HepG2 (cell line): ENCODE measurements around the gene KLHL3. TPM values are rescaled to one million over a fixed set of nuclear protein-coding genes. Genes with fewer than 3 reads are reported as not detected.

Source experiments
- ATM ChIP-seq: fragments of 450-650 bp; IDR thresholded peaks from 2 replicates; pipeline ENCODE4 v1.7.1; 2017; ENCODE audit warnings: mild to moderate bottlenecking, borderline replicate concordance
- DNMT3B ChIP-seq: conservative IDR thresholded peaks from 2 replicates; pipeline ENCODE4 v1.6.1; 2016; ENCODE audit warnings: missing biosample characterization, control low read depth
- ETV6 ChIP-seq: sonication (generic); formaldehyde crosslinking; conservative IDR thresholded peaks from 2 replicates; pipeline ENCODE4 v1.4.0; 2020; ENCODE audit warnings: missing genetic modification reagents
- HDAC2 ChIP-seq: sonication (generic); formaldehyde crosslinking; IDR thresholded peaks from 2 replicates; pipeline ENCODE4 v1.4.0; 2020; ENCODE audit warnings: missing genetic modification reagents
- HOXA7 ChIP-seq: sonication (generic); formaldehyde crosslinking; IDR thresholded peaks from 2 replicates; pipeline ENCODE4 v1.8.1; 2022; ENCODE audit warnings: mild to moderate bottlenecking, missing genetic modification reagents, moderate library complexity
- MED8 ChIP-seq: sonication (generic); formaldehyde crosslinking; IDR thresholded peaks from 2 replicates; pipeline ENCODE4 v1.8.1; 2023; ENCODE audit warnings: mild to moderate bottlenecking, missing genetic modification reagents; ENCODE audit not compliant: insufficient replicate concordance
- NCOA2 ChIP-seq: sonication (generic); formaldehyde crosslinking; IDR thresholded peaks from 2 replicates; pipeline ENCODE4 v1.8.0; 2022; ENCODE audit warnings: inconsistent platforms
- NFE2L1 ChIP-seq: sonication (generic); formaldehyde crosslinking; IDR thresholded peaks from 2 replicates; pipeline ENCODE4 v1.4.0; 2020; ENCODE audit warnings: missing genetic modification reagents, mild to moderate bottlenecking, borderline replicate concordance
- SP1 ChIP-seq, 2 experiments: fragments of 450-650 bp in 1 of 2; sonication (generic) in 1 of 2; formaldehyde crosslinking in 1 of 2; IDR thresholded peaks; 2 replicates each; pipeline versions ENCODE4 v1.4.0 to v1.6.1; 2016 to 2020; ENCODE audit warnings: missing genetic modification reagents in 1 of 2
- TRAFD1 ChIP-seq: sonication (generic); formaldehyde crosslinking; IDR thresholded peaks from 2 replicates; pipeline ENCODE4 v1.5.1; 2020; ENCODE audit warnings: missing genetic modification reagents, mild to moderate bottlenecking, borderline replicate concordance
- ZMYM2 ChIP-seq: sonication (generic); formaldehyde crosslinking; IDR thresholded peaks from 2 replicates; pipeline ENCODE4 v1.8.0; 2022; ENCODE audit warnings: mild to moderate bottlenecking, missing genetic modification reagents
- ZNF143 ChIP-seq: sonication (generic); formaldehyde crosslinking; IDR thresholded peaks from 2 replicates; pipeline ENCODE4 v1.4.0; 2020; ENCODE audit warnings: missing genetic modification reagents
- ZNF234 ChIP-seq: sonication (generic); formaldehyde crosslinking; conservative IDR thresholded peaks from 2 replicates; pipeline ENCODE4 v1.5.1; 2020; ENCODE audit warnings: mild to moderate bottlenecking, missing genetic modification reagents
- ZNF350 ChIP-seq: sonication (generic); formaldehyde crosslinking; IDR thresholded peaks from 2 replicates; pipeline ENCODE4 v1.4.0; 2020; ENCODE audit warnings: mild to moderate bottlenecking, low read depth, missing genetic modification reagents, borderline replicate concordance
- ZNF383 ChIP-seq: sonication (generic); formaldehyde crosslinking; IDR thresholded peaks from 2 replicates; pipeline ENCODE4 v1.4.0; 2020; ENCODE audit warnings: missing genetic modification reagents, mild to moderate bottlenecking, borderline replicate concordance
- ZNF558 ChIP-seq: sonication (generic); formaldehyde crosslinking; IDR thresholded peaks from 2 replicates; pipeline ENCODE4 v1.9.0; 2022; ENCODE audit warnings: mild to moderate bottlenecking, missing genetic modification reagents, borderline replicate concordance
- ZNF564 ChIP-seq: sonication (generic); formaldehyde crosslinking; IDR thresholded peaks from 2 replicates; pipeline ENCODE4 v1.8.1; 2023; ENCODE audit warnings: mild to moderate bottlenecking, missing genetic modification reagents
- ZNF629 ChIP-seq: sonication (generic); formaldehyde crosslinking; conservative IDR thresholded peaks from 2 replicates; pipeline ENCODE4 v1.5.0; 2020; ENCODE audit warnings: missing genetic modification reagents
- ZNF788 ChIP-seq: sonication (generic); formaldehyde crosslinking; IDR thresholded peaks from 2 replicates; pipeline ENCODE4 v1.5.0; 2020; ENCODE audit warnings: mild to moderate bottlenecking, missing genetic modification reagents, borderline replicate concordance
- ZNF790 ChIP-seq: sonication (generic); formaldehyde crosslinking; IDR thresholded peaks from 2 replicates; pipeline ENCODE4 v1.8.0; 2022; ENCODE audit warnings: missing genetic modification reagents, mild to moderate bottlenecking, borderline replicate concordance
- polyA plus RNA-seq, 8 experiments: library from polyadenylated mRNA; depleted of rRNA in 3 of 8; stranded (reverse) in 7 of 8; unstranded in 1 of 8; fragments of >200 nt; fragmentation: Illumina TruSeq in 4 of 8; extraction: Trizol in 4 of 8; gene quantifications; 2 replicates each; pipeline versions ENCODE4 v1.2.1 to v1.2.3, GENCODE V29; 2011 to 2016; ENCODE audit warnings: low read depth in 4 of 8, missing spikeins in 1 of 8, mixed read lengths in 1 of 8; ENCODE audit not compliant: insufficient read depth in 1 of 8
- total RNA-seq, 5 experiments: library from RNA; depleted of rRNA; stranded (reverse); fragments of >200 nt; fragmentation: Illumina TruSeq; extraction: Trizol; gene quantifications; 2 replicates each; pipeline ENCODE4 v1.2.3, GENCODE V29; 2016; ENCODE audit warnings: low read depth in 1 of 5
- TF ChIP-seq, protein P1 (sequence below): sonication (generic); formaldehyde crosslinking; IDR thresholded peaks from 2 replicates; pipeline ENCODE4 v1.8.0; 2022; ENCODE audit warnings: mild to moderate bottlenecking, missing genetic modification reagents, borderline replicate concordance
- TF ChIP-seq, protein P2 (sequence below): sonication (generic); formaldehyde crosslinking; IDR thresholded peaks from 2 replicates; pipeline ENCODE4 v1.4.0; 2020; ENCODE audit warnings: mild to moderate bottlenecking, missing genetic modification reagents
- TF ChIP-seq, protein P3 (sequence below): sonication (generic); formaldehyde crosslinking; IDR thresholded peaks from 2 replicates; pipeline ENCODE4 v1.4.0; 2020; ENCODE audit warnings: missing genetic modification reagents

The KLHL3 gene
- total and polyA plus RNA-seq, 2 of the 13 experiments (the other 11 are each of a cell fraction or from before 2014, with no cell fraction given), result 0.02 to 0.08 TPM

DNA sequence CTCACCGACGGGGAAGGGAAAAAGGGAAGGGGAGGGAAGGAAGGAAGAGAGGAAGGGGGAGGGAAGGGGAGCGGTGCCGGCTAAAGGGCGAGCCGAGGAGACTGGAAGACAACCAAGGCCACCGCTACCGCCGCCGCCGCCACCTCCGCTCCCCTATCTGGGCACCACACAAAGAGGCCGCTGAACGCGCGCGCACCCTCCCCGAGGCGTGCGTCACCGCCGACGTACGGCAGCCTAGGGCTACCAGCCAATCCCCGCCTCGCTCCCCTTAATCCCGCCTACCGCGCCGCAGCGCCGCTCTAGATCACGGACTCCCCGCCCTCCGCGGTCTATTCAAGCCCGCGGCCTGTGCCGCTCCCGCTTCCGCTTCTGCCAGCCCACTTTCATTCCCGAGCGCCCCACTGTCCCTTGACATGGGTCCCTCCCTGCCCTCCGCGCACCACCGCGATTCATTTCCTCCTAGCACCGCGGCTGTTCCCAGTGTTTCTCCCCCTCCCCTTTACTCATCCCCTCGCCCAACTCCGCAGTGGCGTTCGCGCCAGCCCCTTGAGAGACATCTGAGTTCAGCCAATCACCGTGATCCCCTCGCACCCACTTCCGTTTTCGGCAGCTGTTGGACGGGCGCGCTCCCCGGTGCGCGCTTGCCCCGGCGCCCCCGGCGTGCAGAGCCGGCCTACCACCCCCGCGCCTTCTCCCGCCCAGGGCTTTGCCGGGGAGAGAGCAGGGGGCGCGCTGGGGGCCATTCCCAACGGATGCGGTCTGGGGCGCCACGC lies 18.5 kb upstream of the KLHL3 start, which contains the start of gene HNRNPA0 (continued):
- TF ChIP-seq, protein P1, sequence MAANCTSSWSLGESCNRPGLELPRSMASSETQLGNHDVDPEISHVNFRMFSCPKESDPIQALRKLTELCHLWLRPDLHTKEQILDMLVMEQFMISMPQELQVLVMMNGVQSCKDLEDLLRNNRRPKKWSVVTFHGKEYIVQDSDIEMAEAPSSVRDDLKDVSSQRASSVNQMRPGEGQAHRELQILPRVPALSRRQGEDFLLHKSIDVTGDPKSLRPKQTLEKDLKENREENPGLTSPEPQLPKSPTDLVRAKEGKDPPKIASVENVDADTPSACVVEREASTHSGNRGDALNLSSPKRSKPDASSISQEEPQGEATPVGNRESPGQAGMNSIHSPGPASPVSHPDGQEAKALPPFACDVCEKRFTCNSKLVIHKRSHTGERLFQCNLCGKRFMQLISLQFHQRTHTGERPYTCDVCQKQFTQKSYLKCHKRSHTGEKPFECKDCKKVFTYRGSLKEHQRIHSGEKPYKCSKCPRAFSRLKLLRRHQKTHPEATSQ (CRISPR knock-in tag), result no peak
- TF ChIP-seq HOXA7 (CRISPR knock-in tag) (no peak), ZNF350 (CRISPR knock-in tag) (peak; percentile 69; the same call in 1 of the 2 replicates), TRAFD1 (CRISPR knock-in tag) (no peak), ETV6 (no peak), HDAC2 (CRISPR knock-in tag) (peak; percentile 35; the same call in 1 of the 2 replicates), SP1 (IDR thresholded peaks at IDR 0.05) (no peak), SP1 (CRISPR knock-in tag; IDR thresholded peaks at IDR 0.05) (peak; percentile 48), NFE2L1 (CRISPR knock-in tag) (no peak), ZNF629 (CRISPR knock-in tag) (no peak), ZNF790 (CRISPR knock-in tag) (no peak; the same call in 1 of the 2 replicates), ZNF234 (CRISPR knock-in tag) (peak; percentile 96), NCOA2 (CRISPR knock-in tag) (peak; percentile 21; the same call in 1 of the 2 replicates), ZMYM2 (CRISPR knock-in tag) (0 out of 2 replicates have a peak, but pooled peaks have one; percentile 30), ATM (no peak), MED8 (CRISPR knock-in tag) (peak; percentile 49), ZNF788 (CRISPR knock-in tag) (peak; percentile 51), DNMT3B (peak; percentile 69; the same call in 1 of the 2 replicates), ZNF564 (0 out of 2 replicates have a peak, but pooled peaks have one; percentile 45), ZNF558 (CRISPR knock-in tag) (peak; percentile 88; the same call in 1 of the 2 replicates), ZNF143 (CRISPR knock-in tag) (no peak), ZNF383 (peak; percentile 82; the same call in 1 of the 2 replicates)
- TF ChIP-seq, protein P2, sequence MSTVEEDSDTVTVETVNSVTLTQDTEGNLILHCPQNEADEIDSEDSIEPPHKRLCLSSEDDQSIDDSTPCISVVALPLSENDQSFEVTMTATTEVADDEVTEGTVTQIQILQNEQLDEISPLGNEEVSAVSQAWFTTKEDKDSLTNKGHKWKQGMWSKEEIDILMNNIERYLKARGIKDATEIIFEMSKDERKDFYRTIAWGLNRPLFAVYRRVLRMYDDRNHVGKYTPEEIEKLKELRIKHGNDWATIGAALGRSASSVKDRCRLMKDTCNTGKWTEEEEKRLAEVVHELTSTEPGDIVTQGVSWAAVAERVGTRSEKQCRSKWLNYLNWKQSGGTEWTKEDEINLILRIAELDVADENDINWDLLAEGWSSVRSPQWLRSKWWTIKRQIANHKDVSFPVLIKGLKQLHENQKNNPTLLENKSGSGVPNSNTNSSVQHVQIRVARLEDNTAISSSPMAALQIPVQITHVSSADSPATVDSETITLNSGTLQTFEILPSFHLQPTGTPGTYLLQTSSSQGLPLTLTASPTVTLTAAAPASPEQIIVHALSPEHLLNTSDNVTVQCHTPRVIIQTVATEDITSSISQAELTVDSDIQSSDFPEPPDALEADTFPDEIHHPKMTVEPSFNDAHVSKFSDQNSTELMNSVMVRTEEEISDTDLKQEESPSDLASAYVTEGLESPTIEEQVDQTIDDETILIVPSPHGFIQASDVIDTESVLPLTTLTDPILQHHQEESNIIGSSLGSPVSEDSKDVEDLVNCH (CRISPR knock-in tag), result no peak
- TF ChIP-seq, protein P3, sequence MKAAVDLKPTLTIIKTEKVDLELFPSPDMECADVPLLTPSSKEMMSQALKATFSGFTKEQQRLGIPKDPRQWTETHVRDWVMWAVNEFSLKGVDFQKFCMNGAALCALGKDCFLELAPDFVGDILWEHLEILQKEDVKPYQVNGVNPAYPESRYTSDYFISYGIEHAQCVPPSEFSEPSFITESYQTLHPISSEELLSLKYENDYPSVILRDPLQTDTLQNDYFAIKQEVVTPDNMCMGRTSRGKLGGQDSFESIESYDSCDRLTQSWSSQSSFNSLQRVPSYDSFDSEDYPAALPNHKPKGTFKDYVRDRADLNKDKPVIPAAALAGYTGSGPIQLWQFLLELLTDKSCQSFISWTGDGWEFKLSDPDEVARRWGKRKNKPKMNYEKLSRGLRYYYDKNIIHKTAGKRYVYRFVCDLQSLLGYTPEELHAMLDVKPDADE (CRISPR knock-in tag), result no peak; the same call in 1 of the 2 replicates
